Prostate gland (tissue), 2 donors: Measurements from ENCODE around the gene CDH8. TPM values are rescaled to one million over a fixed set of nuclear protein-coding genes. Genes with fewer than 3 reads are reported as not detected.
A peak's percentile ranks its signal among the peaks of the same experiment; 100 is the strongest.

ENCODE experiments used
- DNase-seq: peaks from one replicate; pipeline ENCODE4 v3.0.0-alpha.2; 2019; ENCODE audit warnings: low spot score
- H3K27ac ChIP-seq, 2 donors: fragments of 200-600 bp; sonication (generic); 2 replicates each; pipeline ENCODE4 v1.5.1; 2017 to 2019
- H3K27me3 ChIP-seq: fragments of 200-600 bp; sonication (generic); replicated peaks from 2 replicates; pipeline ENCODE4 v1.5.1; 2019; ENCODE audit not compliant: insufficient read depth
- H3K36me3 ChIP-seq, 2 donors: fragments of 200-600 bp; sonication (generic); 1 replicate in 1 of 2; 2 replicates in 1 of 2; pipeline versions ENCODE4 v1.5.1 to v1.8.1; 2017 to 2019
- H3K4me1 ChIP-seq: fragments of 200-600 bp; sonication (generic); replicated peaks from 2 replicates; pipeline ENCODE4 v1.5.1; 2019
- H3K4me3 ChIP-seq, 2 donors: fragments of 200-600 bp; sonication (generic); 2 replicates each; pipeline ENCODE4 v1.5.1; 2017 to 2019
- H3K9me3 ChIP-seq: fragments of 200-600 bp; sonication (generic); 2 replicates; pipeline ENCODE4 v1.5.1; 2017
- POLR2A ChIP-seq: fragments of 450-650 bp; IDR thresholded peaks from one replicate; pipeline ENCODE4 v1.6.1; 2016; ENCODE audit warnings: antibody characterized with exemption, mild to moderate bottlenecking
- POLR2AphosphoS5 ChIP-seq: sonication (generic); formaldehyde crosslinking; IDR thresholded peaks from one replicate; pipeline ENCODE4 v1.6.1; 2017; ENCODE audit warnings: antibody characterized with exemption
- WGBS: methylation state at CpG from one replicate; pipeline ENCODE4 v1.1.5; 2018; 5-methylcytosine and 5-hydroxymethylcytosine counted together
- intact Hi-C: fragments of 100-400 bp; cut with DNase I; formaldehyde crosslinking; loops from one replicate; pipeline ENCODE4 v1.14.2; 2022
- total RNA-seq, 2 donors: library from RNA; depleted of rRNA; stranded (reverse); fragments of >200 nt; gene quantifications; one replicate each; pipeline ENCODE4 v1.1.0, GENCODE V29; 2016
- TF ChIP-seq, protein P1 (sequence below), 4 experiments: fragments of 200-600 bp in 2 of 4; fragments of 450-650 bp in 2 of 4; sonication (generic) in 2 of 4; IDR thresholded peaks; 1 replicate in 3 of 4; 2 replicates in 1 of 4; pipeline ENCODE4 v1.5.1; 2016 to 2019; ENCODE audit warnings: antibody characterized with exemption in 4 of 4, mild to moderate bottlenecking in 2 of 4, moderate library complexity in 2 of 4

The CDH8 gene, protein sequence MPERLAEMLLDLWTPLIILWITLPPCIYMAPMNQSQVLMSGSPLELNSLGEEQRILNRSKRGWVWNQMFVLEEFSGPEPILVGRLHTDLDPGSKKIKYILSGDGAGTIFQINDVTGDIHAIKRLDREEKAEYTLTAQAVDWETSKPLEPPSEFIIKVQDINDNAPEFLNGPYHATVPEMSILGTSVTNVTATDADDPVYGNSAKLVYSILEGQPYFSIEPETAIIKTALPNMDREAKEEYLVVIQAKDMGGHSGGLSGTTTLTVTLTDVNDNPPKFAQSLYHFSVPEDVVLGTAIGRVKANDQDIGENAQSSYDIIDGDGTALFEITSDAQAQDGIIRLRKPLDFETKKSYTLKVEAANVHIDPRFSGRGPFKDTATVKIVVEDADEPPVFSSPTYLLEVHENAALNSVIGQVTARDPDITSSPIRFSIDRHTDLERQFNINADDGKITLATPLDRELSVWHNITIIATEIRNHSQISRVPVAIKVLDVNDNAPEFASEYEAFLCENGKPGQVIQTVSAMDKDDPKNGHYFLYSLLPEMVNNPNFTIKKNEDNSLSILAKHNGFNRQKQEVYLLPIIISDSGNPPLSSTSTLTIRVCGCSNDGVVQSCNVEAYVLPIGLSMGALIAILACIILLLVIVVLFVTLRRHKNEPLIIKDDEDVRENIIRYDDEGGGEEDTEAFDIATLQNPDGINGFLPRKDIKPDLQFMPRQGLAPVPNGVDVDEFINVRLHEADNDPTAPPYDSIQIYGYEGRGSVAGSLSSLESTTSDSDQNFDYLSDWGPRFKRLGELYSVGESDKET
- total RNA-seq, result 1 to 10 TPM; 1.0 to 3.1 TPM

DNA sequence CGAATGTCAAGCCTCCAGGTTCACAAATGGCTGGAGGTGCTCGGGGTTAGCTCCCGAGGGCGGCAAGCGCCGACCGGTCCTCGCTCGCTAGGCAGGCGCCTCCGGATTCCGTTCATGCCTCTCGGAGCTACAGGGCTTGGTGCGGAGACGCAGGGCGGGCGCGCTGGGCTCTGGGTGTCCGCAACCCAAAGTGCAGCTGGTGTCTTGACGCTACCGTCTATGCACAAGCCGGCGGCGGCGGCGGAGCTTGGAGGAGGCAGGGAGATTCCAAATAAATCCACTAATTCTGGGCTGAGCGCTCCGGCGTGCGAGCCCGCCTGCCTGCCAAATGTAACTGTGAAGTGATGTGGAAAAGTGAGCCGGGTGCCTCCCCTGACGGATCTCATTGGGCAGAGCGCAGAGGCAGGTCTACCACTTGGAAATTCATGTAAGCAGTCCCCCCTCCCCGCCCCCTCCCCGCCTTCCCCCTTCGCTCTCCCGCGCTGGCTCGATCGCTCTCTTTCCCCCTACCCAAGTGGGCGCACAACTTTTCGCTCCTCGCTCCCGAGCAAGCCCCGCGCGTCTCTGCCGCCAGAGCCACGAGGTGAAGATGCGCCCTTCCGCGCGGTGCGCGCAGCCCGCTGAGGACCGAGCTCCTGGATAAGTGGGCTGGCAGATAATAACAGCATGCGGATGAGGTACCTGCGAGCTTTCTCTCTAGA, at the start of gene CDH8:
Gene CDH8 (minus strand): TSS at position 338 of the 701 bp plus-strand sequence. CDS start 15,035 bp downstream, outside the sequence.
- 7% methylated on average over 53 of the region's 60 CpGs for WGBS
- Histone ChIP-seq H3K9me3 (no peaks in the 10 kb centered on the region), H3K4me3 (no peak within 1 kb of the TSS), H3K27ac (no peak within 1 kb of the TSS), H3K27me3 (peaks cover 26% of the 10 kb centered on the region), H3K36me3 (no peaks in the 10 kb centered on the region), H3K4me1 (no peaks in the 10 kb centered on the region)
- intact Hi-C loops, result no loop called here
- no peak for DNase-seq
- TF ChIP-seq, protein P1, sequence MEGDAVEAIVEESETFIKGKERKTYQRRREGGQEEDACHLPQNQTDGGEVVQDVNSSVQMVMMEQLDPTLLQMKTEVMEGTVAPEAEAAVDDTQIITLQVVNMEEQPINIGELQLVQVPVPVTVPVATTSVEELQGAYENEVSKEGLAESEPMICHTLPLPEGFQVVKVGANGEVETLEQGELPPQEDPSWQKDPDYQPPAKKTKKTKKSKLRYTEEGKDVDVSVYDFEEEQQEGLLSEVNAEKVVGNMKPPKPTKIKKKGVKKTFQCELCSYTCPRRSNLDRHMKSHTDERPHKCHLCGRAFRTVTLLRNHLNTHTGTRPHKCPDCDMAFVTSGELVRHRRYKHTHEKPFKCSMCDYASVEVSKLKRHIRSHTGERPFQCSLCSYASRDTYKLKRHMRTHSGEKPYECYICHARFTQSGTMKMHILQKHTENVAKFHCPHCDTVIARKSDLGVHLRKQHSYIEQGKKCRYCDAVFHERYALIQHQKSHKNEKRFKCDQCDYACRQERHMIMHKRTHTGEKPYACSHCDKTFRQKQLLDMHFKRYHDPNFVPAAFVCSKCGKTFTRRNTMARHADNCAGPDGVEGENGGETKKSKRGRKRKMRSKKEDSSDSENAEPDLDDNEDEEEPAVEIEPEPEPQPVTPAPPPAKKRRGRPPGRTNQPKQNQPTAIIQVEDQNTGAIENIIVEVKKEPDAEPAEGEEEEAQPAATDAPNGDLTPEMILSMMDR (IDR thresholded peaks at IDR 0.05), result no peak
- TF ChIP-seq POLR2AphosphoS5, result no peak
- TF ChIP-seq POLR2A, result no peak

GRCh38 chr16:62079236-62079635, 43.0 kb upstream of the CDH8 start:
- no peaks in the 10 kb centered on the region for H3K36me3 ChIP-seq
- H3K4me1 ChIP-seq, result no peaks in the 10 kb centered on the region
- WGBS, result 45% methylated on average over 4 of the region's 4 CpGs
- H3K27me3 ChIP-seq, result no peaks in the 10 kb centered on the region
- H3K4me3 ChIP-seq, result no peak overlapping the region
- H3K9me3 ChIP-seq, result no peaks in the 10 kb centered on the region
- DNase-seq, result no peak
- TF ChIP-seq POLR2AphosphoS5, result no peak
- no peak for TF ChIP-seq POLR2A
- no peak overlapping the region for H3K27ac ChIP-seq
- intact Hi-C loops, result no loop called here

- TF ChIP-seq POLR2AphosphoS5 (no peak), POLR2A (no peak)
- TF ChIP-seq, protein P1 (IDR thresholded peaks at IDR 0.05), result no peak
- no peak for DNase-seq
- intact Hi-C loops, result no loop called here
- Histone ChIP-seq H3K9me3 (no peaks in the 10 kb centered on the region), H3K36me3 (no peaks in the 10 kb centered on the region), H3K4me3 (no peak overlapping the region), H3K27me3 (no peaks in the 10 kb centered on the region), H3K27ac (no peak overlapping the region), H3K4me1 (no peaks in the 10 kb centered on the region)
- 51% methylated on average over 4 of the region's 4 CpGs for WGBS
These were observed 41.8 kb upstream of the CDH8 start for GRCh38 chr16:62077998-62078397.

GRCh38 chr16:62076886-62077285, 40.6 kb upstream of the CDH8 start:
- Histone ChIP-seq H3K4me3 (no peak overlapping the region), H3K27me3 (no peaks in the 10 kb centered on the region), H3K4me1 (no peaks in the 10 kb centered on the region), H3K9me3 (no peaks in the 10 kb centered on the region), H3K36me3 (no peaks in the 10 kb centered on the region), H3K27ac (no peak overlapping the region)
- no peak for DNase-seq
- intact Hi-C loops, result no loop called here
- TF ChIP-seq POLR2AphosphoS5 (no peak), POLR2A (no peak)
- TF ChIP-seq, protein P1 (IDR thresholded peaks at IDR 0.05), result no peak
- WGBS, result 96% methylated on average over 3 of the region's 3 CpGs

DNA sequence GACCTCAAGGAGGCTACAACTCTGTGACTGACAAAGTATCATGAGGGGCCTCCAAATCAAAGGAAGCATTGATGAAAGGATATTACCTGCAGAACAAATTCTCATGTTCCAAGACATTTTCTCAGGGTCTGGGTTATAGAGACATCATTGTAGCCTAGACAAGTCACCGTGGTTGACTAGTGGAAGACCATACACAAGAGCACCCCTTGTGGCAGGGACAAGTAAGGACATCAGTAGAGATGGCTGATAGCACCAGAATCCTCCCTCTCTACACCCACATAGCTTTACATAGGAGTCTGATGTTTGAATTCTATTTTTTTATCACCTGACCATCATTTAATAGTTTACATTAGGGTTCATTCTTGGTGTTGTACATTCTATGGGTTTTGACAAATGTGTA, 32.5 kb upstream of the CDH8 start:
- intact Hi-C loops, result no loop called here
- DNase-seq, result no peak
- no peaks in the 10 kb centered on the region for H3K36me3 ChIP-seq
- TF ChIP-seq, protein P1 (IDR thresholded peaks at IDR 0.05), result peak in 1 of 4 experiments; percentile 14
- no peak for TF ChIP-seq POLR2A
- H3K4me3 ChIP-seq, result no peak overlapping the region
- no peaks in the 10 kb centered on the region for H3K4me1 ChIP-seq
- no peaks in the 10 kb centered on the region for H3K27me3 ChIP-seq
- H3K9me3 ChIP-seq, result no peaks in the 10 kb centered on the region
- no peak overlapping the region for H3K27ac ChIP-seq
- WGBS, result 94% methylated on average over 1 of the region's 1 CpG
